Measurements from ENCODE around the gene CIB2. TPM values are rescaled to one million over a fixed set of nuclear protein-coding genes. Genes with fewer than 3 reads are reported as not detected.

Gene CIB2
- total RNA-seq, 1 donor from 2014 or later, result 2.2 TPM

GRCh38 chr15:78107471-78107870 lies 23.8 kb downstream of the CIB2 start:
- no peak for DNase-seq (ENCODE audit: low read depth in 2 of 2)

GRCh38 chr15:78105476-78106241 lies 25.6 kb downstream of the CIB2 start:
- DNase-seq (ENCODE audit: low read depth in 2 of 2), result peak in 1 of 2 donors; percentile 33

GRCh38 chr15:78104566-78105475 lies 26.4 kb downstream of the CIB2 start:
- DNase-seq (ENCODE audit: low read depth in 2 of 2), result no peak

- DNase-seq (ENCODE audit: low read depth in 2 of 2), result no peak
Measured at GRCh38 chr15:78104119-78104479, 27.1 kb downstream of the CIB2 start.

- no peak for DNase-seq (ENCODE audit: low read depth in 2 of 2)
Measured at GRCh38 chr15:78103406-78104118, 27.7 kb downstream of the CIB2 start.

GRCh38 chr15:78102741-78103140 lies 28.5 kb downstream of the CIB2 start:
- DNase-seq (ENCODE audit: low read depth in 2 of 2), result no peak

GRCh38 chr15:78102211-78102610 lies 29.0 kb downstream of the CIB2 start:
- no peak for DNase-seq (ENCODE audit: low read depth in 2 of 2)

GRCh38 chr15:78101423-78102105 lies 29.7 kb downstream of the CIB2 start:
- no peak for DNase-seq (ENCODE audit: low read depth in 2 of 2)

- no peak for DNase-seq (ENCODE audit: low read depth in 2 of 2)
Measured at GRCh38 chr15:78100886-78101285, 30.4 kb downstream of the CIB2 start.

GRCh38 chr15:78098131-78098755 lies 33.0 kb downstream of the CIB2 start:
- no peak for DNase-seq (ENCODE audit: low read depth in 2 of 2)

- no peak for DNase-seq (ENCODE audit: low read depth in 2 of 2)
Measured at GRCh38 chr15:78097667-78098066, 33.6 kb downstream of the CIB2 start.

GRCh38 chr15:78093242-78094020 lies 37.8 kb downstream of the CIB2 start:
- no peak for DNase-seq (ENCODE audit: low read depth in 2 of 2)

GRCh38 chr15:78092261-78093041 lies 38.8 kb downstream of the CIB2 start, which contains the start of gene SH2D7:
TSS of gene SH2D7 (plus strand) at chr15:78092561. CDS start at chr15:78092585, 24 bp downstream.
- DNase-seq (ENCODE audit: low read depth in 2 of 2), result no peak

GRCh38 chr15:78090422-78091063 lies 40.7 kb downstream of the CIB2 start:
- no peak for DNase-seq (ENCODE audit: low read depth in 2 of 2)

GRCh38 chr15:78088773-78089080 lies 42.5 kb downstream of the CIB2 start:
- DNase-seq (ENCODE audit: low read depth in 2 of 2), result no peak

GRCh38 chr15:78087951-78088772 lies 43.1 kb downstream of the CIB2 start:
- DNase-seq (ENCODE audit: low read depth in 2 of 2), result no peak

- no peak for DNase-seq (ENCODE audit: low read depth in 2 of 2)
Measured at GRCh38 chr15:78085928-78086327, 45.3 kb downstream of the CIB2 start.

GRCh38 chr15:78084449-78084750 lies 46.8 kb downstream of the CIB2 start:
- DNase-seq (ENCODE audit: low read depth in 2 of 2), result no peak
